ENCODE results near the gene ZNF497. TPM values are rescaled to one million over a fixed set of nuclear protein-coding genes. Genes with fewer than 3 reads are reported as not detected.

Gene ZNF497
- total RNA-seq, 1 experiment from 2014 or later: 1.7 TPM

- TF ChIP-seq, protein P1, sequence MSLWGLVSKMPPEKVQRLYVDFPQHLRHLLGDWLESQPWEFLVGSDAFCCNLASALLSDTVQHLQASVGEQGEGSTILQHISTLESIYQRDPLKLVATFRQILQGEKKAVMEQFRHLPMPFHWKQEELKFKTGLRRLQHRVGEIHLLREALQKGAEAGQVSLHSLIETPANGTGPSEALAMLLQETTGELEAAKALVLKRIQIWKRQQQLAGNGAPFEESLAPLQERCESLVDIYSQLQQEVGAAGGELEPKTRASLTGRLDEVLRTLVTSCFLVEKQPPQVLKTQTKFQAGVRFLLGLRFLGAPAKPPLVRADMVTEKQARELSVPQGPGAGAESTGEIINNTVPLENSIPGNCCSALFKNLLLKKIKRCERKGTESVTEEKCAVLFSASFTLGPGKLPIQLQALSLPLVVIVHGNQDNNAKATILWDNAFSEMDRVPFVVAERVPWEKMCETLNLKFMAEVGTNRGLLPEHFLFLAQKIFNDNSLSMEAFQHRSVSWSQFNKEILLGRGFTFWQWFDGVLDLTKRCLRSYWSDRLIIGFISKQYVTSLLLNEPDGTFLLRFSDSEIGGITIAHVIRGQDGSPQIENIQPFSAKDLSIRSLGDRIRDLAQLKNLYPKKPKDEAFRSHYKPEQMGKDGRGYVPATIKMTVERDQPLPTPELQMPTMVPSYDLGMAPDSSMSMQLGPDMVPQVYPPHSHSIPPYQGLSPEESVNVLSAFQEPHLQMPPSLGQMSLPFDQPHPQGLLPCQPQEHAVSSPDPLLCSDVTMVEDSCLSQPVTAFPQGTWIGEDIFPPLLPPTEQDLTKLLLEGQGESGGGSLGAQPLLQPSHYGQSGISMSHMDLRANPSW (CRISPR knock-in tag; conservative IDR thresholded peaks at IDR 0.05; ENCODE audit: low read depth): no peak
- TF ChIP-seq ZNF671 (CRISPR knock-in tag; IDR thresholded peaks at IDR 0.05) (peak; percentile 17; the same call in 1 of the 2 replicates), AR (CRISPR knock-in tag; IDR thresholded peaks at IDR 0.05) (peak; percentile 44; the same call in 1 of the 2 replicates), SMAD4 (CRISPR knock-in tag; IDR thresholded peaks at IDR 0.05) (no peak), SOX15 (CRISPR knock-in tag; IDR thresholded peaks at IDR 0.05) (no peak), GABPB1 (CRISPR knock-in tag; IDR thresholded peaks at IDR 0.05) (no peak), IRF2 (CRISPR knock-in tag; IDR thresholded peaks at IDR 0.05; ENCODE audit: borderline replicate concordance, low read depth) (no peak), MXD4 (CRISPR knock-in tag; IDR thresholded peaks at IDR 0.05; ENCODE audit: borderline replicate concordance) (no peak), TEAD1 (CRISPR knock-in tag; IDR thresholded peaks at IDR 0.05) (no peak), KAT7 (CRISPR knock-in tag; IDR thresholded peaks at IDR 0.05; ENCODE audit: borderline replicate concordance) (no peak), JAZF1 (CRISPR knock-in tag; IDR thresholded peaks at IDR 0.05) (no peak), RORB (CRISPR knock-in tag; IDR thresholded peaks at IDR 0.05) (no peak), ETV6 (CRISPR knock-in tag; IDR thresholded peaks at IDR 0.05) (no peak), CDX4 (CRISPR knock-in tag; IDR thresholded peaks at IDR 0.05; ENCODE audit: borderline replicate concordance) (no peak), HMGXB4 (CRISPR knock-in tag; IDR thresholded peaks at IDR 0.05) (no peak), ZBTB21 (CRISPR knock-in tag; IDR thresholded peaks at IDR 0.05; ENCODE audit: borderline replicate concordance) (no peak), CREM (CRISPR knock-in tag; IDR thresholded peaks at IDR 0.05) (peak; percentile 61; the same call in 1 of the 2 replicates)
- TF ChIP-seq, protein P2, sequence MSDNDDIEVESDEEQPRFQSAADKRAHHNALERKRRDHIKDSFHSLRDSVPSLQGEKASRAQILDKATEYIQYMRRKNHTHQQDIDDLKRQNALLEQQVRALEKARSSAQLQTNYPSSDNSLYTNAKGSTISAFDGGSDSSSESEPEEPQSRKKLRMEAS (CRISPR knock-in tag; IDR thresholded peaks at IDR 0.05): no peak
- TF ChIP-seq, protein P3, sequence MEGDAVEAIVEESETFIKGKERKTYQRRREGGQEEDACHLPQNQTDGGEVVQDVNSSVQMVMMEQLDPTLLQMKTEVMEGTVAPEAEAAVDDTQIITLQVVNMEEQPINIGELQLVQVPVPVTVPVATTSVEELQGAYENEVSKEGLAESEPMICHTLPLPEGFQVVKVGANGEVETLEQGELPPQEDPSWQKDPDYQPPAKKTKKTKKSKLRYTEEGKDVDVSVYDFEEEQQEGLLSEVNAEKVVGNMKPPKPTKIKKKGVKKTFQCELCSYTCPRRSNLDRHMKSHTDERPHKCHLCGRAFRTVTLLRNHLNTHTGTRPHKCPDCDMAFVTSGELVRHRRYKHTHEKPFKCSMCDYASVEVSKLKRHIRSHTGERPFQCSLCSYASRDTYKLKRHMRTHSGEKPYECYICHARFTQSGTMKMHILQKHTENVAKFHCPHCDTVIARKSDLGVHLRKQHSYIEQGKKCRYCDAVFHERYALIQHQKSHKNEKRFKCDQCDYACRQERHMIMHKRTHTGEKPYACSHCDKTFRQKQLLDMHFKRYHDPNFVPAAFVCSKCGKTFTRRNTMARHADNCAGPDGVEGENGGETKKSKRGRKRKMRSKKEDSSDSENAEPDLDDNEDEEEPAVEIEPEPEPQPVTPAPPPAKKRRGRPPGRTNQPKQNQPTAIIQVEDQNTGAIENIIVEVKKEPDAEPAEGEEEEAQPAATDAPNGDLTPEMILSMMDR (IDR thresholded peaks at IDR 0.05): no peak
- TF ChIP-seq, protein P4, sequence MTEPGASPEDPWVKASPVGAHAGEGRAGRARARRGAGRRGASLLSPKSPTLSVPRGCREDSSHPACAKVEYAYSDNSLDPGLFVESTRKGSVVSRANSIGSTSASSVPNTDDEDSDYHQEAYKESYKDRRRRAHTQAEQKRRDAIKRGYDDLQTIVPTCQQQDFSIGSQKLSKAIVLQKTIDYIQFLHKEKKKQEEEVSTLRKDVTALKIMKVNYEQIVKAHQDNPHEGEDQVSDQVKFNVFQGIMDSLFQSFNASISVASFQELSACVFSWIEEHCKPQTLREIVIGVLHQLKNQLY (CRISPR knock-in tag; IDR thresholded peaks at IDR 0.05): no peak
- TF ChIP-seq, protein P5, sequence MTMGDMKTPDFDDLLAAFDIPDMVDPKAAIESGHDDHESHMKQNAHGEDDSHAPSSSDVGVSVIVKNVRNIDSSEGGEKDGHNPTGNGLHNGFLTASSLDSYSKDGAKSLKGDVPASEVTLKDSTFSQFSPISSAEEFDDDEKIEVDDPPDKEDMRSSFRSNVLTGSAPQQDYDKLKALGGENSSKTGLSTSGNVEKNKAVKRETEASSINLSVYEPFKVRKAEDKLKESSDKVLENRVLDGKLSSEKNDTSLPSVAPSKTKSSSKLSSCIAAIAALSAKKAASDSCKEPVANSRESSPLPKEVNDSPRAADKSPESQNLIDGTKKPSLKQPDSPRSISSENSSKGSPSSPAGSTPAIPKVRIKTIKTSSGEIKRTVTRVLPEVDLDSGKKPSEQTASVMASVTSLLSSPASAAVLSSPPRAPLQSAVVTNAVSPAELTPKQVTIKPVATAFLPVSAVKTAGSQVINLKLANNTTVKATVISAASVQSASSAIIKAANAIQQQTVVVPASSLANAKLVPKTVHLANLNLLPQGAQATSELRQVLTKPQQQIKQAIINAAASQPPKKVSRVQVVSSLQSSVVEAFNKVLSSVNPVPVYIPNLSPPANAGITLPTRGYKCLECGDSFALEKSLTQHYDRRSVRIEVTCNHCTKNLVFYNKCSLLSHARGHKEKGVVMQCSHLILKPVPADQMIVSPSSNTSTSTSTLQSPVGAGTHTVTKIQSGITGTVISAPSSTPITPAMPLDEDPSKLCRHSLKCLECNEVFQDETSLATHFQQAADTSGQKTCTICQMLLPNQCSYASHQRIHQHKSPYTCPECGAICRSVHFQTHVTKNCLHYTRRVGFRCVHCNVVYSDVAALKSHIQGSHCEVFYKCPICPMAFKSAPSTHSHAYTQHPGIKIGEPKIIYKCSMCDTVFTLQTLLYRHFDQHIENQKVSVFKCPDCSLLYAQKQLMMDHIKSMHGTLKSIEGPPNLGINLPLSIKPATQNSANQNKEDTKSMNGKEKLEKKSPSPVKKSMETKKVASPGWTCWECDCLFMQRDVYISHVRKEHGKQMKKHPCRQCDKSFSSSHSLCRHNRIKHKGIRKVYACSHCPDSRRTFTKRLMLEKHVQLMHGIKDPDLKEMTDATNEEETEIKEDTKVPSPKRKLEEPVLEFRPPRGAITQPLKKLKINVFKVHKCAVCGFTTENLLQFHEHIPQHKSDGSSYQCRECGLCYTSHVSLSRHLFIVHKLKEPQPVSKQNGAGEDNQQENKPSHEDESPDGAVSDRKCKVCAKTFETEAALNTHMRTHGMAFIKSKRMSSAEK (CRISPR knock-in tag; IDR thresholded peaks at IDR 0.05; ENCODE audit: borderline replicate concordance): peak; percentile 74; the same call in 1 of the 2 replicates
- TF ChIP-seq, protein P6, sequence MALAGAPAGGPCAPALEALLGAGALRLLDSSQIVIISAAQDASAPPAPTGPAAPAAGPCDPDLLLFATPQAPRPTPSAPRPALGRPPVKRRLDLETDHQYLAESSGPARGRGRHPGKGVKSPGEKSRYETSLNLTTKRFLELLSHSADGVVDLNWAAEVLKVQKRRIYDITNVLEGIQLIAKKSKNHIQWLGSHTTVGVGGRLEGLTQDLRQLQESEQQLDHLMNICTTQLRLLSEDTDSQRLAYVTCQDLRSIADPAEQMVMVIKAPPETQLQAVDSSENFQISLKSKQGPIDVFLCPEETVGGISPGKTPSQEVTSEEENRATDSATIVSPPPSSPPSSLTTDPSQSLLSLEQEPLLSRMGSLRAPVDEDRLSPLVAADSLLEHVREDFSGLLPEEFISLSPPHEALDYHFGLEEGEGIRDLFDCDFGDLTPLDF (CRISPR knock-in tag; IDR thresholded peaks at IDR 0.05): no peak
Observed at GRCh38 chr19:58395220-58395978, 32.8 kb upstream of the ZNF497 start, which contains the start of gene RNF225 (continued).
